Chondrocyte (in vitro differentiated cells): Measurements from ENCODE around the gene B3GNT2. TPM values are rescaled to one million over a fixed set of nuclear protein-coding genes. Genes with fewer than 3 reads are reported as not detected.

Source experiments
- DNase-seq: peaks from one replicate; pipeline ENCODE4 v3.0.0; 2021; ENCODE audit warnings: mixed read lengths, low spot score
- H3K27ac Mint-ChIP-seq: one replicate; pipeline ENCODE4 v1.8.0; 2021; ENCODE audit warnings: mild to moderate bottlenecking, moderate library complexity, mixed read lengths; ENCODE audit not compliant: unreplicated experiment
- H3K27me3 Mint-ChIP-seq: 2 replicates; pipeline ENCODE4 v1.8.0; 2021; ENCODE audit warnings: low read depth, mixed read lengths
- H3K36me3 Mint-ChIP-seq: 2 replicates; pipeline ENCODE4 v1.8.0; 2021; ENCODE audit warnings: low read depth, mixed read lengths
- H3K4me1 Mint-ChIP-seq: 2 replicates; pipeline ENCODE4 v1.8.0; 2021; ENCODE audit warnings: low read depth, mild to moderate bottlenecking, mixed read lengths
- H3K4me3 Mint-ChIP-seq: one replicate; pipeline ENCODE4 v1.8.0; 2021; ENCODE audit warnings: mild to moderate bottlenecking, moderate library complexity, mixed read lengths; ENCODE audit not compliant: unreplicated experiment
- H3K9me3 Mint-ChIP-seq: 2 replicates; pipeline ENCODE4 v1.8.0; 2021; ENCODE audit warnings: low read depth, mixed read lengths
- CTCF ChIP-seq: fragments of 200-600 bp; sonication (generic); IDR thresholded peaks from 2 replicates; pipeline ENCODE4 v1.5.0; 2021; ENCODE audit warnings: antibody characterized with exemption, mild to moderate bottlenecking, moderate library complexity
- total RNA-seq: library from RNA; stranded (reverse); gene quantifications from 3 replicates; pipeline ENCODE4 v1.2.1, GENCODE V29; 2021

The B3GNT2 gene
- total RNA-seq, 1 donor from 2014 or later = 22.4 TPM

DNA sequence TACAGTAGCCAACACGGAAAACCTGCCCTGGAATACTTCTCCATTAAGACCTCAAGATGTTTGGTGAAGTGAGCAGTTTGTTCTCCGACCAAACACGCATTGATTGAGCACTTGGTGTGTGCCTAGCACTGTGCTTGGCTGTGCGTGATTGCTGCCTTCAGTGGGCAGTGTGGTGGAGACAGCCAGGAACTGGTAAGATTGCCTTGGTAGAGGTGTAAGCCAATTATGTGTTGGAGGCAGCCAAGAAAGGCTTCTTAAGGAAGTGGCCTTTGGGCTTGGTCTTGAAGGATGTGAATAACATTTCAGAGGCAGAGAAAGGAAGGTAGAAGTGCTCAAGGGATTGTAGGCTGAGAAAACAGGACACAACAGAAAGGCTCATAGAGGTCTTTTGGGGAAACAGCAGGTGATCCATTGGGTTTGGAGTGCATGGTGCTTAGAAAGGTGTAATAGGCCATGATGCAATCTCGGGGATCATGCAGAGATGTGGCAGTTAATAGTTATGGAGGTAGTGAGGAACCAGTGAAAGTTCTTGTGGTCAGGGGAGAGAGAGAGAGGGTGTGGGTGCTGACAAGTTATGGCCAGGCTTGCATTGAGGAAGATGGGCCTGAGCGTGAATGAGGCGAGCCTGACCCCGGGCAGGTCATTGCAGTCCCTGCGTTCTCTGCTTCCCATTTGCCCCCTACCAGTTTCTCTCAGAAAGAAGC, 6.3 kb downstream of the B3GNT2 start:
- Mint-ChIP-seq H3K27ac (no peak overlapping the region), H3K4me1 (peaks cover 62% of the 10 kb centered on the region), H3K36me3 (peaks cover 3% of the 10 kb centered on the region), H3K27me3 (no peaks in the 10 kb centered on the region), H3K4me3 (no peak overlapping the region), H3K9me3 (no peaks in the 10 kb centered on the region)
- DNase-seq = no peak
- no peak for TF ChIP-seq CTCF

DNA sequence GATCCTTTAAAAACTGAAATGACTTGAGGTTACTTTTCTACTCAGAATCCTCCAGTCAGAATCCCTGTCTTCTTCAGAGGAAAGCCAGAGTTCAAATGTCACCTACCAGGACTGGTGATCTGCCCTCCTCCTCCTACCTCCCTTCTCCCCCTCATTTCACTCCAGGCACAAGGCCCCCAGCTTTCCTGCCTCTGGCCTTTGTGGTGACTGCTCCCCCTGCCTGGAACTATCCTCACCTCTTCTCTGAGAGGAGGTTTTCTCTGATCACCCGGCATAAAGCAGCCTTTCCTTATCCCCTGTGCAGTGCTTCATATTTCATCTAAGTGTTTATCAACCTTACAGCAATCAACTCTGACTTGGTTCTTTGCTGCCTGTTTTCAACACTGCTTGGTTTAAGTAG, 6.8 kb downstream of the B3GNT2 start:
- Mint-ChIP-seq H3K27ac (no peak overlapping the region), H3K9me3 (no peaks in the 10 kb centered on the region), H3K4me3 (no peak overlapping the region), H3K36me3 (peaks cover 3% of the 10 kb centered on the region), H3K27me3 (no peaks in the 10 kb centered on the region), H3K4me1 (peaks cover 60% of the 10 kb centered on the region)
- DNase-seq = no peak
- no peak for TF ChIP-seq CTCF

DNA sequence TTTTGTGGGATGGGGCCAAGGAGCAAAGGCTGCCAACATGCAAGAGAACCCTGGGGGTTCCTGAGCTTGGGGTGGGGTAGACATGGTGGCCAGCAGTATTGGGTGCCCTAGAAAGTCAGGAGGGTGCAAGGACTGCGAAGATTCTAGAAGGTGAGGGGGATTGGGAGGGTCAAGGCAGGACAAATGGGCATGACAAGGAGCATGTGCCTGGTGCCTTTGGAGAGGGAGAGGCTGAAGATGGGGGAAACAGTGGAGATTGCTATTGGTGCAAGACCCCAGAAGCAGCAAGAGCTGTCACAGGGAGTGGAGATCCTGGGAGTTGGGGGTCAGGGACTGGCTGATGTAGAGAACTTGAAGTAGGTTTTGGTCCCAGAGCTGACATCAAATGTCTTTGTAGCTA, 7.5 kb downstream of the B3GNT2 start:
- no peak for TF ChIP-seq CTCF
- H3K4me1 Mint-ChIP-seq = peaks cover 54% of the 10 kb centered on the region

DNA sequence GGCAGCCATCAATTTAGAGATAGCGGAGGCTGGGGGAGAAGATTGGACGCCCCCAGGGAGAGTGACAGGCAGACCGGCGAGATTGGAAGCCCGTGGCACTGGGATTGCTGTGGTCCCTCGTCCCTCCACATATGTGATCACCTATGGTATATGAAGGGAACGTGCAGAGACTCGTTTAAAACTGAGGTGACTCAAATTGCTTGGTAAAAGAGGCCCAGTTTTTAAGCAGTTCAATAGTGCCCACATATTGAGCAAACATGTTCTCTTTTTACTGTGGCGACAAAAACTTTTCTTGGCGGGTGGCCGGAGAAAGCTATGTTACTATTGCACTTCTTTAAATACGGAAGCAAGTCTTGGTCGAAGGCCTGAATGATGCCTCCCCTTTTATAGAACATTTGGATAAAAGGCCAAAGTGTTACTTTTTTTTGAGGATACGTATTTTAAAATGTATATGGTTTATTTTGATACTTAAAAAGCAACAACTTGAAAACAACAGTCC, 9.1 kb downstream of the B3GNT2 start:
- no peak for TF ChIP-seq CTCF
- Mint-ChIP-seq H3K9me3 (no peaks in the 10 kb centered on the region), H3K27ac (no peak overlapping the region), H3K27me3 (no peaks in the 10 kb centered on the region), H3K4me3 (no peak overlapping the region), H3K36me3 (peaks cover 3% of the 10 kb centered on the region), H3K4me1 (peaks cover 47% of the 10 kb centered on the region)
- no peak for DNase-seq

More for the DNA sequence above, 7.5 kb downstream of the B3GNT2 start:
- Mint-ChIP-seq H3K36me3 (peaks cover 3% of the 10 kb centered on the region), H3K27me3 (no peaks in the 10 kb centered on the region), H3K9me3 (no peaks in the 10 kb centered on the region), H3K27ac (no peak overlapping the region), H3K4me3 (no peak overlapping the region)
- DNase-seq = no peak

GRCh38 chr2:62205554-62205953, 9.6 kb downstream of the B3GNT2 start:
- H3K4me3 Mint-ChIP-seq = no peak overlapping the region
- H3K27me3 Mint-ChIP-seq = no peaks in the 10 kb centered on the region
- peaks cover 44% of the 10 kb centered on the region for H3K4me1 Mint-ChIP-seq
- TF ChIP-seq CTCF = no peak
- peaks cover 3% of the 10 kb centered on the region for H3K36me3 Mint-ChIP-seq
- H3K27ac Mint-ChIP-seq = no peak overlapping the region
- H3K9me3 Mint-ChIP-seq = no peaks in the 10 kb centered on the region
- no peak for DNase-seq
